Sciatic nerve (tissue), 2 donors: ENCODE data around the gene DCK. TPM values are rescaled to one million over a fixed set of nuclear protein-coding genes. Genes with fewer than 3 reads are reported as not detected.
"Not testable (repeated sequence)": the region's sequence is repeated elsewhere in the genome, so short reads cannot be mapped to it uniquely, and the experiment has no call there.

Source experiments
- ATAC-seq: fragments of 200-7000 bp; cut with Tn5 transposase; one replicate; pipeline ENCODE4 v1.9.1; 2020; ENCODE audit warnings: mild to moderate bottlenecking, moderate library complexity
- DNase-seq: peaks from one replicate; pipeline ENCODE4 v3.0.0-alpha.2; 2020; ENCODE audit warnings: low spot score
- intact Hi-C: fragments of 100-400 bp; cut with DNase I; formaldehyde crosslinking; loops from one replicate; pipeline ENCODE4 v1.14.2; 2022
- total RNA-seq: library from RNA; stranded (reverse); fragmentation: NEBNext Ultra II Directional; extraction: Animal tissue kit (Norgen Biotek cat#: 25700); gene quantifications from one replicate; pipeline ENCODE4 v1.2.1, GENCODE V29; 2021
- donor health status: DM: no; HTN: no; CAD: no.
- donor health status: DM: no; HTN: no; CAD: no.

DCK gene
- total RNA-seq, 1 donor from 2014 or later = 12.6 TPM

DNA sequence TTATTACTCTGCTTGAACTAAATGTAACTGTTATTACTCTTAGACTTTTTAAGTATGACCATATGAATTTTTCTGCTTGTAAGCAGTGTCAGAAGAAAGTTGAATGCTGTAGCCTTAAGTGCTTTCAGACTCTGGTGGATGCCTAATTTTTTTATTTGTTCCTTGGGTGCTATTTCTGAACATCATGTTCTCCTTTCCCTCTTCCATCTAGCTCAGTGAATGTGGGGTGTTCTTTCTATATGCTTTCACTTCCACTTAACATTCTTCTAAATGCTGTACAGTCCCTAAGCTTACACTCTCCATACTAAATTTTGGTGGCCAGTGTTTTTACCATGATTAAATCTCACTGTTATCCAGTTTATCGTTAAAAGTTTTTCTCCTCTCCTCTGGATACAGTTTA lies 3.6 kb downstream of the DCK start:
- ATAC-seq (no peak), DNase-seq (no peak)
- intact Hi-C loops = no loop called here

DNA sequence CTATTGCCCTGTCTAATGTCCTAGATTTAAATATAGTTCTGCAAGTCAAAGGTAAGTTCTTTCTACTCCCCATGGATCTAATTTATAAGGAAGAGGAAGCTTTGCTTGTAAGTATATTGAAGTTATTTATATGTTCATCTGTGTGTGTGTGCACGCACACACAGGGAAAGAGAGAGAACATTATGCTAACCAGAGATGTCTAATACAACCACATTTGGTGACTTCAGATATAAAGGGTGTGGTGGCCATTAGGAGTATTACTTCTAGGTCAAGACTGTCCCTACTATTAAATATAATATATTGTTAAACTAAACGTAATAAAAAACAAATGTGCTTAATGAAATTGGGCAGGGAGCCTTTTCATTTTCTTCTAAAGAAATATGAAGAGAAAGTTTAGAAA lies 4.1 kb downstream of the DCK start:
- DNase-seq (no peak), ATAC-seq (no peak)
- intact Hi-C loops = no loop called here

DNA sequence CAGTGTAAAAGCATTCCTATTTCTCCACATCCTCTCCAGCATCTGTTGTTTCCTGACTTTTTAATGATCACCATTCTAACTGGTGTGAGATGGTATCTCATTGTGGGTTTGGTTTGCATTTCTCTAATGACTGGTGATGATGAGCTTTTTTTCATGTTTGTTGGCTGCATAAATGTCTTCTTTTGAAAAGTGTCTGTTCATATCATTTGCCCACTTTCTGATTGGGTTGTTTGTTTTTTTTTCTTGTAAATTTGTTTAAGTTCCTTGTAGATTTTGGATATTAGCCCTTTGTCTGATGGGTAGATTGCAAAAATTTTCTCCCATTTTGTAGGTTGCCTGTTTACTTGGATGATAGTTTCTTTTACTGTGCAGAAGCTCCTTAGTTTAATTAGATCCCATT lies 6.2 kb downstream of the DCK start:
- intact Hi-C loops, DNase-seq, ATAC-seq: not testable (repeated sequence)

- ATAC-seq, DNase-seq, intact Hi-C loops: not testable (repeated sequence)
Observed at GRCh38 chr4:71001363-71001762, 7.9 kb downstream of the DCK start.

DNA sequence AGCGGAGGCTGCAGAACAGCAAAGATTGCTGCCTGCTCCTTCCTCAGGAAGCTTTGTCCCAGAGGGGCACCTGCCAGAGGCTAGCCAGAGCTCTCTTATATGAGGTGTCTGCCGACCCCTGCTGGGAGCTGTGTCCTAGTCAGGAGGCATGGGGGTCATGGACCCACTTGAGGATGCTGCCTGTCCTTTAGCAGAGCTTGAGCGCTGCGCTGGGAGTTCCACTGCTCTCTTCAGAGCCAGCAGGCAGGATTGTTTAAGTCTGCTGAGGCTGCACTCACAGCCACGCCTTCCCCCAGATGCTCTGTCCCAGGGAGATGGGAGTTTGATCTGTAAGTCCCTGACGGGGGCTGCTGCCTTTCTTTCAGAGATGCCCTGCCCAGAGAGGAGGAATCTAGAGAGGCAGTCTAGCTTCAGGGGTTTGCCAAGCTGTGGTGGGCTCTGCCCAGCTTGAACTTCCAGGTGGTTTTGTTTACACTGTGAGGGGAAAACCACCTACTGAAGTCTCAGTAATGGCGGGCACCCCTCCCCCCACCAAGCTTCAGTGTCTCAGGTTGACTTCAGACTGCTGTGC lies 10.9 kb downstream of the DCK start:
- DNase-seq (no peak), ATAC-seq (no peak)
- intact Hi-C loops = no loop called here

DNA sequence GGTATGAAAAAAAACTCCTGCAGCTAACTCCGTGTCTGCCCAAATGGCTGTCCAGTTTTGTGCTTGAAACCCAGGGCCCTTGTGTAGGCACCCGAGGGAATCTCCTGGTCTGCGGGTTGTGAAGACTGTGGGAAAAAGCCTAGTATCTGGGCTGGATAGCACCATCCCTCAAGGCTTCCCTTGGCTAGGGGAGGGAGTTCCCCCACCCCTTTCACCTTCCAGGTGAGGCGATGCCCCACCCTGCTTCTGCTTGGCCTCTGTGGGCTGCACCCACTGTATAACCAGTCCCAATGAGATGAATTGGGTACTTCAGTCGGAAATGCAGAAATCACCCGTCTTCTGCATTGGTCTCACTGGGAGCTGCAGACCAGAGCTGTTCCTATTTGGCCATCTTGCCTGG lies 11.6 kb downstream of the DCK start:
- ATAC-seq, DNase-seq, intact Hi-C loops: not testable (repeated sequence)

GRCh38 chr4:71006203-71006907 lies 12.9 kb downstream of the DCK start:
- DNase-seq (no peak), ATAC-seq (no peak)
- intact Hi-C loops = no loop called here

DNA sequence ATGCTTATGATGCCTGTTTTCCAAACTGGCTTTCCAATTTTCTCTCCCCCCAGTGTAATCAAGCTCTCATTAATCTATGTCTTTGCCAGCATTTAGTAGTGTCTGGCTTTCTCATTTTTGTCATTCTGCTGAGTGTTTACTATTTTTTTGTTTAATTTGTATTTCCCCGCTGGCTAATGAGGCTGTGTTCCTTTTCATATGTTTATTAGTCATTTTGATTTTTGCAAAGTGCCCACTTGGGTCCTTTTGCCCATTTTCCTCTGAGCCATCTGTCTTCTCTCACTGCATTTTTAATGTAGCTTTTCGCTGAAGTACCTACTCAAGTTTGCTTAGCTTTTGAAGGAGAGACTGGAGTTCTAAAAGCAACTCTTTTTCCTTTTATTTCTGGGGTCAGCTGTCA lies 14.7 kb downstream of the DCK start:
- intact Hi-C loops = no loop called here
- DNase-seq = no peak
- ATAC-seq = no peak

- intact Hi-C loops = no loop called here
- no peak for ATAC-seq
- no peak for DNase-seq
Observed at GRCh38 chr4:71009086-71009485, 15.6 kb downstream of the DCK start.

DNA sequence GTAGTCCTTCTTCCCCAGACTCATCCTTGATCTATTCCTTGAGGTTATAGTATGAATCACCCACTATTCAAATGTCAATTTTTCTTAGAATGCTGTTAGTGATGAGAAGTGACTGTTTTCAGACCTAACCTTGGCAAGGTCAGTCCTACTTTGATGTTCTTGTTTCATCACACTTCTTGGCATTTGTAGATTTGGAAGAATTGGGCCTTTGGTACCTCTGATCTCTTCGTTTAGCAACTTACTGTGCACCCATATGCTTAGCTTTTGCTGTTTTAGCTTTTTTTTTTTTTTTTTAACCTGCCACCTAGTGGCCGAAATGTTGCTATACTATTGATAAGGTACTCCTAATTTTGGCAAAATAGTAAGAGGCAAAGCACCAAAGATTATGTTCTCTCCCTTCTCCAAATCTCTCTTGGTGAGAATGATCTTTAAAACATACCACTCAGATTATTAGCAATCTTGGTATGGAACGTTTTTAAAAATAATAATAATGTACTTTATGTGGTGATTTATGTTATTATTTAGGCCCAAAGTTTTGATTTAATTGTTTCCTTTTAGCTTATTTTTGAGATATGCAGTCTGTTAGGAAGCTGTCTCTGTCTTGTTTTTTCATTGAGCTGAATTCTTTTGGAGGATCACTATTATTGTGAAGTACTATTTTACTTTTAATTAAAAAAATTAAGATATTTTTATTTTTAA lies 16.6 kb downstream of the DCK start:
- ATAC-seq = peak; percentile 53
- no peak for DNase-seq
- intact Hi-C loops = no loop called here

- intact Hi-C loops = no loop called here
- DNase-seq = no peak
- no peak for ATAC-seq
Observed at GRCh38 chr4:71011451-71011850, 18.0 kb downstream of the DCK start.

- DNase-seq, intact Hi-C loops, ATAC-seq: not testable (repeated sequence)
Observed at GRCh38 chr4:71017391-71017790, 23.9 kb downstream of the DCK start.

DNA sequence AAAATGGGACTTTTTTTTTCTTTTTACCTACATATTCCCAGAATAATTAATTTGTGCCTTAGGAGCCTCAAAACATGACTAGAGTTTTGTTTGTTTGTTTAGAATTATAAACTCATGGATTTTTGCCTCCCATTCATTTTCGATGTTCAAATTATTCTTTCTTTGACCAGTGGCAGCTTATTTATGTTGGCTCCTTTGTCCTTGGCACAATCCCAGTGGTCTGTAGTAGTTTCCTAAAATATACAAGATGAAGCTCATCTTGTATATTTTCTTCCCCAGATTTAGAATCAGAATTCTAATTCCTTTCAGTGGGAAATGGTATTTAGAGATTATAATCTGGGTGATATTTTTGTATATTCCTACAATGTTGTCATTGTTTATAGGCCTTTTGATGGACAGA lies 27.2 kb downstream of the DCK start:
- DNase-seq (no peak), ATAC-seq (no peak)
- intact Hi-C loops = no loop called here

GRCh38 chr4:71025654-71026053 lies 32.2 kb downstream of the DCK start:
- no peak for ATAC-seq
- intact Hi-C loops = no loop called here
- DNase-seq = no peak

- ATAC-seq (no peak), DNase-seq (no peak)
- intact Hi-C loops = no loop called here
Observed at GRCh38 chr4:71026086-71026485, 32.6 kb downstream of the DCK start.

GRCh38 chr4:71027611-71028010 lies 34.2 kb downstream of the DCK start:
- no peak for ATAC-seq
- DNase-seq = no peak
- intact Hi-C loops = no loop called here

- ATAC-seq = no peak
- intact Hi-C loops = no loop called here
- DNase-seq = no peak
Observed at GRCh38 chr4:71029504-71029903, 36.1 kb downstream of the DCK start.

- ATAC-seq, DNase-seq, intact Hi-C loops: not testable (repeated sequence)
Observed at GRCh38 chr4:71032106-71032505, 38.7 kb downstream of the DCK start.

GRCh38 chr4:71045256-71045655 lies 51.8 kb downstream of the DCK start:
- intact Hi-C loops = no loop called here
- DNase-seq = no peak
- no peak for ATAC-seq

DNA sequence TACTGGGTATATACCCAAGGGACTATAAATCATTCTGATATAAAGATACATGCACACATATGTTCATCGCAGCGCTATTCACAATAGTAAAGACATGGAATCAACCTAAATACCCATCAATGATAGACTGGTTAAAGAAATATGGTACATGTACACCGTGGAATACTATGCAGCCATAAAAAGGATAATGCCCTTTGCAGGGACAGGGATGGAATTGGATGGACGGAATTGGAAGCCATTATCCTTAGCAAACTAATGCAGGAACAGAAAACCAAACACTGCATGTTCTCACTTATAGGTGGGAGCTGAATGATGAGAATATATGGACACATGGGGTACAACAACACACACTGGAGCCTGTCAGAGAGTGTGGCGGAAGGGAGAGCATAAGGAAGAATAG lies 55.9 kb downstream of the DCK start:
- DNase-seq (no peak), ATAC-seq (no peak)
- intact Hi-C loops = no loop called here
